NCI-H2196 treated with DMSO at 0.1 percent for 48 hours (cell line): ENCODE measurements around the gene TIMM21.

ENCODE experiments used
- DNase-seq: peaks from one replicate; lab custom pipeline; 2025; ENCODE audit not compliant: unreplicated experiment; lab: John Stamatoyannopoulos, UW

TIMM21 gene

DNA sequence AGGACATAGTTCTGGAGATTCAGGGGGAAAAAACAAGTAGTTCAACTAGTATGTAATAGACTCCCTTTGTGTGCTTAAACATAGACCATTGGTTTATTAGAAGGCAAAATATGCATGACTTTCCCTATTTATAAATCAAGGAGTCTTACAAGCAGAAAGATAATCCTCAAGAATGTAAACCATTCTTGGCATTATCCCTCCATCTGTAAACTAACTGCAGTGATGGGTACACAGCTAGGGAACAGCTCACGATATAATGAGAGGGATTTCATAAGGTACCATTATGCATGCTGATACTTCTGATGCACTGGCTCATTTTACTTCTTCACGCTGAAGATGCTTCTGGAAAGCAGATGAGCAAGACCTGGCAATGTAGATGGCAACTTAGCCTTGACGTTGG, 1.6 kb upstream of the TIMM21 start:
- no peak for DNase-seq

- DNase-seq = no peak
These were observed 888 bp upstream of the TIMM21 start for GRCh38 chr18:74147491-74147778.

GRCh38 chr18:74148543-74149070, 284 bp downstream of the TIMM21 start:
- no peak for DNase-seq

GRCh38 chr18:74149878-74150277, 1.6 kb downstream of the TIMM21 start:
- DNase-seq = no peak

DNA sequence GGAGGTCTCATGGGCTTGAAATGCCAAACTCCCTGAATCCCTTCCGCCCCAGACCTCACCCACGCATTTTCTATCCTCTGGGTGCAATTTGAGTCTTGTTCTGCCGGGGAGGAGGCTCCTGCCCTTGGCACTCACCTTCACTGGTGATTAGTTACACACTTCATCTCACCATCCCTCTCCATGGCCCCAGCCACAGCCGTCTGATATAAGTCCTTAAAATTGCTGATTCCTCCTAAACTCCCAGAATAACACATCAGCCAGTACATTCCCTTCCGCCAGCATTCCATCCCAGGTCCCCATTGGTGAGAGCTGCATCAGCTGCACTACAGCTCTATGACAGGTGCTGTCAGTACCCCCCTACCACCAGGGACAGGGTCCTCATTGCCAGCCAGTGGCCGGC, 3.9 kb downstream of the TIMM21 start:
- DNase-seq = no peak

GRCh38 chr18:74152857-74153256, 4.5 kb downstream of the TIMM21 start:
- no peak for DNase-seq

DNA sequence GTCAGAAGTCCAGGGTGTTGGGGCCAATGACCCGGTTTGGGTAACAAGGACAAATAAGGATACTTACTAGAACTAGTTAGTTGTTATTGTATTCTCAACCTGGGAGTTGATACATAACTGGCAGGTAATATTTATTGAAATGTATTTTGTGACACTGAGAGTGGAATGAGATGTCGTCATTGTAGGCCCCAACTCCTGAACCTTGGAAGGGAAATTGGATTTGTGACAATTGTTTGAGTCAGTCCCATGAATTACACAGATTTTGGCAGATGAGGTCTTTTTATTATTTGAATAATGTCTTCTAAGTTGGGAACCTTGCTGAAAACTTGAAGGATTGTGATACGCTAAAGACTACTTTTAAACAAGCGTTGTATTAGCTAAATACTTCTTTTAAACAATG, 5.1 kb downstream of the TIMM21 start:
- DNase-seq = no peak

DNA sequence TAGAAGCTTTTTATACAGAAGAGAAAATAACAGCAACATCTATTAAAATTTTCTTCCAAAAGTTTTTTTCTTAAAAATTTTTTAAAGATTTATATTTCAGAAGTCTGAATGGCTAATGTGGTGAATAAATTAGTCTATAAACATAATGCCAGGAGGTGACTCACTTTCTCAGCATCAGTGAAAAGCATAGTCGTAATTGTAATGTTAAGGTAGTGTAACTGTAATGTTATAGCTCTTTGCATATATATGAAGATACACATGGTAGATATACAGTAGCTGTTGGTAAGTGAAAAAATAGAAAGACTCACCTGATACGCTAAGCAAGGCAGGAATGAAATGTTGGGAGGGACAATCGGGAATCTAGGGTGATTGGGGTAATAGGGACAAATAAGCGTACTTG, 5.5 kb downstream of the TIMM21 start:
- no peak for DNase-seq

GRCh38 chr18:74154716-74155115, 6.4 kb downstream of the TIMM21 start:
- DNase-seq = no peak

DNA sequence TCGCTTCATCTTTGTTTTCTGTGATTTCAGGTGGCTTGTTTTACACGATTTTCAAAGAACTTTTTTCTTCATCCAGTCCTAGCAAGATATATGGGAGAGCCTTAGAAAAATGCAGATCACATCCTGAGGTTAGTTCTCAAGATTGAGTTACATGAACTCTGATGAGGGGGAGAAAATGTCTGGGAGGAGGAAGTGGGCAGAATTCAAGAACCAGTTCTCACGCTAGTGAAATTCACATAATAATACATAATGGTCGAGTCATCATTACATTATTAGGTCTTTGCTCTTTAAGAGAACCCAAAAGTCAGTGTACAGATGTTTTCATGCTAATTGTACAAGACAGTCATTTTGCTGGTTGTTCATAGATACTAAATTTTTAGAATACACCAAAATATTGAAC, 7.0 kb downstream of the TIMM21 start:
- no peak for DNase-seq

GRCh38 chr18:74163019-74163660, 14.8 kb downstream of the TIMM21 start:
- no peak for DNase-seq

- no peak for DNase-seq
These were observed 18.1 kb downstream of the TIMM21 start for GRCh38 chr18:74166386-74166785.

DNA sequence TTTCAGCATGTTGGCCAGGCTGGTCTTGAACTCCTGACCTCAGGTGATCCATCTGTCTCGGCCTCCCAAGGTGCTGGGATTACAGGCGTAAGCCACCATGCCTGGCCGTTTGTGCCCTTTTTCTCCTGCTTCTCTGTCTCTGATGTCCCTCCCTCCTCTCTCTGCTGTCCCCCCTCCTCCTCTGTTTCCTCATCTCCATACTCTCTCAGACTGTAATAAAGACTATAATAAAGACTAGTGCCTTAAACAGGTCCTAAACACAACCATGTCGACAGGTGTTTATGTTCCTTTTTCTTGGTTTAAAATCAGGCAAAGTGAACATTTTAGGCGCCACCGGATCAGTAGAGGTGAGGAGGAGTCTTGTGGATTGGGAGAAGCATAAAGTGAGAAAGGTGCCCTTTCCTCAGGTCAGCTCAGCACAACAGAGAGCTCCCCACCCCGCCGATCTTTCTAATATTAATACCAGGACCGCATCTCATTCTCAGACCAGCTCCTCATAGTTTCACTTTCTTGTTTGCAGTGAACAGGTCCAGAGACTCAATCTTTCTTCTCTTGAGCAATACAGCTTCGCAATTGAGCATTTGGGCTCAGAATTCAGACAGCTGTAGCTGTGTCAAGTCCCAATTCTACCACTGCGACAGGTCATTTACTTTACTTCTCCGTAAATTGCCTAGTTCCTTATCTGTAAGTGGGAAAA, 23.7 kb downstream of the TIMM21 start:
- DNase-seq = no peak

DNA sequence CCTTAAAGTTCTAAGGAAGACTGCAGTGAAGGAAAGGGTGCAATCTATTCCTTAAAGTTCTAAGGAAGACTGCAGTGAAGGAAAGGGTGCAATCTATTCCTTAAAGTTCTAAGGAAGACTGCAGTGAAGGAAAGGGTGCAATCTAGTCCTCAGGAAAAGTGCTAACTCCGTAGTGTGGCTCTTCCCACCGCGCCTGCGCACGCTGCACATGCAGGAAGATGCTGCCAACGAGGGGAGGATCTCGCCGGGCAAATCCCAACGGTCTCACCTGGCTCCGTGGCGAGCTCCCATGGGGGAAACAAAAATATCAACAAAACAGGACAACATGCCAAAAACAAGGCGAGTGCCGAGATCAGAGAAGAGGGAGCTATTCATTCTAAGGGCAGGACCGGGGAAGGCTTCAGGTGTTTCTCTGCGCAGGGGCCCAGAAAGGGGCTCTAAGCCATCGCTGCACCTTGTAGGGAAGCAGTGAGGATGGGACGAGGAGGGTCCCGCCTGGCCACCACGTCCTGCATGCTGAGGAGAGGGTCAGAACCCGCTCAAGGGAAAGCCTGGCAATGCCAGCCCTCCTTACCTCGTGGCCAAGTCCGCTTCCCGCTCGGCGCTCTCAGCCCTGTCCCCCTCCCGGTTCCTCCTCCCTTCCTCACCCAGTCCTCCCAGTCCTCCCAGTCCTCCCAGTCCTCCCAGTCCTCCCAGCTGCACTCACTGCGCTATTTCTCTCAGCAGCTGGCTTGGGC, 24.5 kb downstream of the TIMM21 start:
- no peak for DNase-seq

DNA sequence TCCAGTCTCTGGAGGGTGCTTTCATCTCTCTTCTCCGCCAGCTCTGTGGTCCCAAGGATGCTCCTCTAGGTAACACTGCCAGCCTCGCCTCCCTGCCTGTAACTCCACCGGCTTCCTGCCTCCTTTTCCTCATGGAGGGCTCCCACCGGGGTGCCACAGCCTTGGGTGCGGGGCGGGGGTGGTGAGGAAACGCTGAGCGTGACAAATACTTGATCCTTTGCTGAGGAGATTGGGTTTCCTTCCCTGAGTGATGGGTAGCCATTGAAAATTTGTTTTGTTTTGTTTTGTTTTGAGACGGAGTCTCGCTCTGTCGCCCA, 25.1 kb downstream of the TIMM21 start:
- DNase-seq = no peak

DNA sequence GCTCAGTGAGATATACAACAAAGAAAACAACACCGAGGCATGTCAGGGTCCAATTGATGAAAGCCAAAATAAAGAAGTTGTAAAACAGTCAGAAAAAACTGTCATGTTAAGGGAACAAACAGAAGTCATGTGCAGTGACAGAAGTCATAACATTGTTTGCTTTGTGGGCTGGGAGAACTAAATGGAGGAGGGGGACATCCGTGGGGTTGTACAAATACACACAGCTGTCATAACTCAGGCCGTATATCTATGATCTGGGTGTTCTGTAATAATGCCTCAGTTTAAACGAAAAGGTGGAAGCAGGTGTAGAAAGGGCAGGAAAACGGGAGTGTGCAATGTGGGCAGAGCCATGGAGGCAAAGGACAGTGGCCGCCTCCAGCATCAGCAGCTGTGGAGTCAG, 27.3 kb downstream of the TIMM21 start:
- DNase-seq = no peak

GRCh38 chr18:74178884-74179283, 30.6 kb downstream of the TIMM21 start:
- DNase-seq = no peak

GRCh38 chr18:74179623-74180199, 31.4 kb downstream of the TIMM21 start:
- DNase-seq = no peak

DNA sequence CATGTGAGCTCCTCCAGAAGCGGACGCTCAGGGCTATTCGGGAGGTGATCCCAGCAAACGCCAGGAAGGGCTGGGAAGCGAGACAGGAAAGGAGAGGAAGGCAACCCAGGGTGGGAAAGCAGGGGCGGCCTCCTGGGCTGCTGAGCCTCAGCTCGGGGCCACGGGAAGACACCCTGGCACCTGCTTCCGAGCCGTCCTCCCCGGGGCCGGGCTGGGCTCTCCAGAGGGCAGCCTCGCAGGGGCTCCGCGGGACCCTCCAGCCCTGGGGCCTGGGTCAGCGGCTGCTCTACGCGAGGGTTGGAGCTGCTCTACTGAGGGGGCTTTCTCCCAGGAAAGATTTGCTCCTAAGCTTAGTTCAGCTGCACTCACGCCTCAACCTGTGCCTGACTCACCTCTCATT, 34.0 kb downstream of the TIMM21 start:
- no peak for DNase-seq

- DNase-seq = peak; percentile 18
These were observed 34.8 kb downstream of the TIMM21 start for GRCh38 chr18:74183130-74183529.

DNA sequence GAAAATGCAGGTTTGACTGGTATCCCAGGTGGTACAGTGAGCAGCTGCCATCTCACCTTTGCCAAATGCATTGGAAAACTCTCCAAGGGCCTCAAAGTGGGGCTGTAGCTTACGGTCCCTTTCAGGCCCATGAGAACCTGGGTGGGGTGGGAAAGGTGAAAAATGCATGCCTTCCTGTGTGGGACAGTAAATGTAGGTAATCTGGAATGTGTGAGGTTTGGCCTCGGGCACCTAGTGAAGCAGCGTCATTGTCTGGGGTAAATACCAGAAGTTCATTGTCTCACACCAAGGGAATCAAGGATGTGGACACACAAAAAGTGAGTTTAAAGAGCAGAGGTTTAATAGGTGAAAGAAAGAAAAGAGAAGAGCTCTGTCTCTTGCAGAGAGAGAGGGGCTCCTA, 36.6 kb downstream of the TIMM21 start:
- DNase-seq = no peak

DNA sequence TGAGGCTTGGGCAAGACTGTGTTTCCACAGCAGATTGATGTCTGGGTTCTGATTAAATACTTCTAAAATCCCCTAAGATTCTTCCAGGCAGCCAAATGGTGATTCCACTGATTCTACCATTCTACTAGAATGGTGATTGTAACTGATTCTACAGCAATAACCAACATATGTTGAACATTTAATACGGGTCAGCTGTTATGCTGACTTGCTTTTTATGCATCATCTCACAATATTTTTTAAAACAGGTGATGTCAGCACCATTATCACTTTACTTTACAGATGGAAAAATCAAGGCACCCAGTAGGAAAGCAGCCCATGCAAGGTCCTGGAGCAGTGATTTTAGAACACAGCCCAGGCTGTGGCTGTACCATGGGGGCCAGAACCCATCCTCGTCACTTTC, 37.5 kb downstream of the TIMM21 start:
- no peak for DNase-seq
